ENCODE measurements around the gene FXYD7. TPM values are rescaled to one million over a fixed set of nuclear protein-coding genes. Genes with fewer than 3 reads are reported as not detected.

Gene FXYD7
- total and polyA plus RNA-seq, 2 of the 13 experiments (the other 11 are each of a cell fraction or from before 2014, with no cell fraction given): 0.55 TPM; not detected in 1

DNA sequence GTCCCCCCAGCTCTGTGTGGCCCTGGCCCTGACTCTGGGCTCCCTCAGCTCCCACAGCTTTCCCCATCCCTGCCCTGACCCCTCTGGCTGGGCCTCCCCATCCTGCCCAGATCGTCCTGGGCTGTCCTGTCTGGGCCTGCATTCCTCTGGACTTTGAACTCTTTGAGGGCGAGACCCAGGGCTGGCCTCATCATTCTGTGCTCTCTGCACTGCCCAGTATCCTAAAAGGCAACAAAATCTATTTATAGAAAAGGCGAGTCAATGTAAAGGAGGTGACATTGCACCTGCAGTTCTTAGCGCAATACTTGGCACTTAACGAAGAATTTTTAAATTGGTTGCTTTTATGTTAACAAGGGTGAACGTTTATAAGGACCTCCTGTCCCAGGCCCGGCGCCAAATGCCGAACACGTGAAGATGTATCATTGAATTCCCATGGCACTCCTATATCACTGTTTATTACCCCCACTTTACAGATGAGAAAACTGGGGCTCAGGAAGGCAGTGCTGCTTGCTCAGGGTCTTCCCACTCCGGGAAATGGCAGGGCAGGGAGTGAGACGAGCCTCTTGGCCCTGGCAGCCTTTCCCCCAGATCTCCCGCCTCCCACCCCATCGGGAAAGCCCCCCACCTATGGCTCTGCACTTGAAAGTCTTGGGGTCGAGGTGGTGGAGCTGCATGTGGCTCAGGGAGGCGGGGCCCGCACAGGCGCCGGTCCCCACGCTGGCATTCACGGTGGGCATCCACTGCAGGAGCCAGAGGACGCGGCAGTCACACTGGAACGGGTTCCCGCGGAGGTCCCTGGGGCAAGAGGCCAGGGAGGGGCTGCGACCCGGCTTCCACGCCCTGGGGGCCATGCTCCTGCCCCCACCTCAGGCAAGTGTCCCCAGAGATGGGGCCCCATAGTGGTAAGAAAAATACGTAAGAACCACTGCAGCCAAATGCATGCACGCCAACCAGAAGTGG is 12.0 kb upstream of the FXYD7 start (continued):
- TF ChIP-seq ZNF563 (CRISPR knock-in tag; IDR thresholded peaks at IDR 0.05): no peak
- no peak for TF ChIP-seq FOXJ3 (CRISPR knock-in tag; IDR thresholded peaks at IDR 0.05; ENCODE audit: borderline replicate concordance)
- peak; percentile 75 for TF ChIP-seq MED8 (CRISPR knock-in tag; IDR thresholded peaks at IDR 0.05; ENCODE audit: insufficient replicate concordance)
- TF ChIP-seq, protein P1, sequence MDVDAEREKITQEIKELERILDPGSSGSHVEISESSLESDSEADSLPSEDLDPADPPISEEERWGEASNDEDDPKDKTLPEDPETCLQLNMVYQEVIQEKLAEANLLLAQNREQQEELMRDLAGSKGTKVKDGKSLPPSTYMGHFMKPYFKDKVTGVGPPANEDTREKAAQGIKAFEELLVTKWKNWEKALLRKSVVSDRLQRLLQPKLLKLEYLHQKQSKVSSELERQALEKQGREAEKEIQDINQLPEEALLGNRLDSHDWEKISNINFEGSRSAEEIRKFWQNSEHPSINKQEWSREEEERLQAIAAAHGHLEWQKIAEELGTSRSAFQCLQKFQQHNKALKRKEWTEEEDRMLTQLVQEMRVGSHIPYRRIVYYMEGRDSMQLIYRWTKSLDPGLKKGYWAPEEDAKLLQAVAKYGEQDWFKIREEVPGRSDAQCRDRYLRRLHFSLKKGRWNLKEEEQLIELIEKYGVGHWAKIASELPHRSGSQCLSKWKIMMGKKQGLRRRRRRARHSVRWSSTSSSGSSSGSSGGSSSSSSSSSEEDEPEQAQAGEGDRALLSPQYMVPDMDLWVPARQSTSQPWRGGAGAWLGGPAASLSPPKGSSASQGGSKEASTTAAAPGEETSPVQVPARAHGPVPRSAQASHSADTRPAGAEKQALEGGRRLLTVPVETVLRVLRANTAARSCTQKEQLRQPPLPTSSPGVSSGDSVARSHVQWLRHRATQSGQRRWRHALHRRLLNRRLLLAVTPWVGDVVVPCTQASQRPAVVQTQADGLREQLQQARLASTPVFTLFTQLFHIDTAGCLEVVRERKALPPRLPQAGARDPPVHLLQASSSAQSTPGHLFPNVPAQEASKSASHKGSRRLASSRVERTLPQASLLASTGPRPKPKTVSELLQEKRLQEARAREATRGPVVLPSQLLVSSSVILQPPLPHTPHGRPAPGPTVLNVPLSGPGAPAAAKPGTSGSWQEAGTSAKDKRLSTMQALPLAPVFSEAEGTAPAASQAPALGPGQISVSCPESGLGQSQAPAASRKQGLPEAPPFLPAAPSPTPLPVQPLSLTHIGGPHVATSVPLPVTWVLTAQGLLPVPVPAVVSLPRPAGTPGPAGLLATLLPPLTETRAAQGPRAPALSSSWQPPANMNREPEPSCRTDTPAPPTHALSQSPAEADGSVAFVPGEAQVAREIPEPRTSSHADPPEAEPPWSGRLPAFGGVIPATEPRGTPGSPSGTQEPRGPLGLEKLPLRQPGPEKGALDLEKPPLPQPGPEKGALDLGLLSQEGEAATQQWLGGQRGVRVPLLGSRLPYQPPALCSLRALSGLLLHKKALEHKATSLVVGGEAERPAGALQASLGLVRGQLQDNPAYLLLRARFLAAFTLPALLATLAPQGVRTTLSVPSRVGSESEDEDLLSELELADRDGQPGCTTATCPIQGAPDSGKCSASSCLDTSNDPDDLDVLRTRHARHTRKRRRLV (CRISPR knock-in tag; IDR thresholded peaks at IDR 0.05): no peak
- TF ChIP-seq, protein P2, sequence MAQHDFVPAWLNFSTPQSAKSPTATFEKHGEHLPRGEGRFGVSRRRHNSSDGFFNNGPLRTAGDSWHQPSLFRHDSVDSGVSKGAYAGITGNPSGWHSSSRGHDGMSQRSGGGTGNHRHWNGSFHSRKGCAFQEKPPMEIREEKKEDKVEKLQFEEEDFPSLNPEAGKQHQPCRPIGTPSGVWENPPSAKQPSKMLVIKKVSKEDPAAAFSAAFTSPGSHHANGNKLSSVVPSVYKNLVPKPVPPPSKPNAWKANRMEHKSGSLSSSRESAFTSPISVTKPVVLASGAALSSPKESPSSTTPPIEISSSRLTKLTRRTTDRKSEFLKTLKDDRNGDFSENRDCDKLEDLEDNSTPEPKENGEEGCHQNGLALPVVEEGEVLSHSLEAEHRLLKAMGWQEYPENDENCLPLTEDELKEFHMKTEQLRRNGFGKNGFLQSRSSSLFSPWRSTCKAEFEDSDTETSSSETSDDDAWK (CRISPR knock-in tag; IDR thresholded peaks at IDR 0.05): no peak
- TF ChIP-seq, protein P3, sequence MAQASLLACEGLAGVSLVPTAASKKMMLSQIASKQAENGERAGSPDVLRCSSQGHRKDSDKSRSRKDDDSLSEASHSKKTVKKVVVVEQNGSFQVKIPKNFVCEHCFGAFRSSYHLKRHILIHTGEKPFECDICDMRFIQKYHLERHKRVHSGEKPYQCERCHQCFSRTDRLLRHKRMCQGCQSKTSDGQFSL (CRISPR knock-in tag; IDR thresholded peaks at IDR 0.05): no peak
- TF ChIP-seq NFE2 (CRISPR knock-in tag; IDR thresholded peaks at IDR 0.05): no peak
- no peak for TF ChIP-seq ZNF589 (CRISPR knock-in tag; conservative IDR thresholded peaks at IDR 0.05)
- no peak for TF ChIP-seq RNF2 (conservative IDR thresholded peaks at IDR 0.05; ENCODE audit: low read depth)
- TF ChIP-seq, protein P4, sequence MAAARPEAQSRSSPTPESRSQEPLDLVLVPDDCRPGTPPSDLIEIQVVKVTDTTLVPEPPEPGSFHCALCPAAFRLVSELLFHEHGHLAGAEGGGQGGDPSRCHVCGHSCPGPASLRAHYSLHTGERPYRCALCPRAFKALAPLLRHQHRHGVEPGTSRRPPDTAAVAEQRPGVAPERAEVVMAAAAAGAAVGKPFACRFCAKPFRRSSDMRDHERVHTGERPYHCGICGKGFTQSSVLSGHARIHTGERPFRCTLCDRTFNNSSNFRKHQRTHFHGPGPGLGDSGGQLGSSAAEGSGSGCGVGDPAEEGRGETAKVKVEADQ (CRISPR knock-in tag; IDR thresholded peaks at IDR 0.05; ENCODE audit: borderline replicate concordance): no peak
- TF ChIP-seq ZNF382 (CRISPR knock-in tag; IDR thresholded peaks at IDR 0.05; ENCODE audit: borderline replicate concordance): no peak
- no peak for TF ChIP-seq ZNF790 (CRISPR knock-in tag; IDR thresholded peaks at IDR 0.05; ENCODE audit: borderline replicate concordance)
- TF ChIP-seq SMAD9 (CRISPR knock-in tag; IDR thresholded peaks at IDR 0.05): no peak
- TF ChIP-seq RORA (CRISPR knock-in tag; IDR thresholded peaks at IDR 0.05): no peak
- TF ChIP-seq, protein P5, sequence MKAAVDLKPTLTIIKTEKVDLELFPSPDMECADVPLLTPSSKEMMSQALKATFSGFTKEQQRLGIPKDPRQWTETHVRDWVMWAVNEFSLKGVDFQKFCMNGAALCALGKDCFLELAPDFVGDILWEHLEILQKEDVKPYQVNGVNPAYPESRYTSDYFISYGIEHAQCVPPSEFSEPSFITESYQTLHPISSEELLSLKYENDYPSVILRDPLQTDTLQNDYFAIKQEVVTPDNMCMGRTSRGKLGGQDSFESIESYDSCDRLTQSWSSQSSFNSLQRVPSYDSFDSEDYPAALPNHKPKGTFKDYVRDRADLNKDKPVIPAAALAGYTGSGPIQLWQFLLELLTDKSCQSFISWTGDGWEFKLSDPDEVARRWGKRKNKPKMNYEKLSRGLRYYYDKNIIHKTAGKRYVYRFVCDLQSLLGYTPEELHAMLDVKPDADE (CRISPR knock-in tag; IDR thresholded peaks at IDR 0.05): no peak
- no peak for TF ChIP-seq KLF6 (CRISPR knock-in tag; IDR thresholded peaks at IDR 0.05)
- TF ChIP-seq, protein P6, sequence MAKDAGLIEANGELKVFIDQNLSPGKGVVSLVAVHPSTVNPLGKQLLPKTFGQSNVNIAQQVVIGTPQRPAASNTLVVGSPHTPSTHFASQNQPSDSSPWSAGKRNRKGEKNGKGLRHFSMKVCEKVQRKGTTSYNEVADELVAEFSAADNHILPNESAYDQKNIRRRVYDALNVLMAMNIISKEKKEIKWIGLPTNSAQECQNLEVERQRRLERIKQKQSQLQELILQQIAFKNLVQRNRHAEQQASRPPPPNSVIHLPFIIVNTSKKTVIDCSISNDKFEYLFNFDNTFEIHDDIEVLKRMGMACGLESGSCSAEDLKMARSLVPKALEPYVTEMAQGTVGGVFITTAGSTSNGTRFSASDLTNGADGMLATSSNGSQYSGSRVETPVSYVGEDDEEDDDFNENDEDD (CRISPR knock-in tag; IDR thresholded peaks at IDR 0.05; ENCODE audit: borderline replicate concordance): no peak
- no peak for TF ChIP-seq WIZ (CRISPR knock-in tag; IDR thresholded peaks at IDR 0.05)
- no peak for TF ChIP-seq ZNF776 (CRISPR knock-in tag; IDR thresholded peaks at IDR 0.05)

Measured in HepG2 (cell line).